Measurements from ENCODE around the gene OR6F1. TPM values are rescaled to one million over a fixed set of nuclear protein-coding genes. Genes with fewer than 3 reads are reported as not detected.

Gene OR6F1
- total RNA-seq, 1 experiment from 2014 or later: not detected

Other genes starting within 250 kb of the OR6F1 start
- not detected in 2 replicates for gene OR2C3, start 180.2 kb downstream of the OR6F1 start, total RNA-seq (2014; rRNA removed; shearing (Covaris generic); ENCODE audit: low replicate concordance)
- gene GCSAML, start 167.5 kb downstream of the OR6F1 start, total RNA-seq (2014; rRNA removed; shearing (Covaris generic); ENCODE audit: low replicate concordance): not detected in 2 replicates
- gene OR2G2, start 128.3 kb downstream of the OR6F1 start, total RNA-seq (2014; rRNA removed; shearing (Covaris generic); ENCODE audit: low replicate concordance): not detected in 2 replicates
- gene OR2G3, start 111.1 kb downstream of the OR6F1 start, total RNA-seq (2014; rRNA removed; shearing (Covaris generic); ENCODE audit: low replicate concordance): not detected in 2 replicates
- gene OR13G1, start 36.9 kb downstream of the OR6F1 start, total RNA-seq (2014; rRNA removed; shearing (Covaris generic); ENCODE audit: low replicate concordance): not detected in 2 replicates
- not detected in 2 replicates for gene OR14K1, start 22.0 kb upstream of the OR6F1 start, total RNA-seq (2014; rRNA removed; shearing (Covaris generic); ENCODE audit: low replicate concordance)
- gene OR14A2, start 31.5 kb upstream of the OR6F1 start, total RNA-seq (2014; rRNA removed; shearing (Covaris generic); ENCODE audit: low replicate concordance): not detected in 2 replicates
- not detected in 2 replicates for gene OR1C1, start 43.9 kb upstream of the OR6F1 start, total RNA-seq (2014; rRNA removed; shearing (Covaris generic); ENCODE audit: low replicate concordance)
- gene OR14A16, start 107.5 kb upstream of the OR6F1 start, total RNA-seq (2014; rRNA removed; shearing (Covaris generic); ENCODE audit: low replicate concordance): not detected in 2 replicates
- gene OR11L1, start 125.2 kb upstream of the OR6F1 start, total RNA-seq (2014; rRNA removed; shearing (Covaris generic); ENCODE audit: low replicate concordance): not detected in 2 replicates
- gene TRIM58, start 140.5 kb upstream of the OR6F1 start, total RNA-seq (2014; rRNA removed; shearing (Covaris generic); ENCODE audit: low replicate concordance): not detected in 2 replicates
- gene OR2W3, start 178.9 kb upstream of the OR6F1 start, total RNA-seq (2014; rRNA removed; shearing (Covaris generic); ENCODE audit: low replicate concordance): not detected in 2 replicates
- gene OR2T8, start 203.6 kb upstream of the OR6F1 start, total RNA-seq (2014; rRNA removed; shearing (Covaris generic); ENCODE audit: low replicate concordance): not detected in 2 replicates
- not detected in 2 replicates for gene OR2AJ1, start 208.2 kb upstream of the OR6F1 start, total RNA-seq (2014; rRNA removed; shearing (Covaris generic); ENCODE audit: low replicate concordance)
- gene OR2L8, start 232.2 kb upstream of the OR6F1 start, total RNA-seq (2014; rRNA removed; shearing (Covaris generic); ENCODE audit: low replicate concordance): not detected in 2 replicates
- gene OR2AK2, start 248.6 kb upstream of the OR6F1 start, total RNA-seq (2014; rRNA removed; shearing (Covaris generic); ENCODE audit: low replicate concordance): not detected in 2 replicates